HG02852 (cell line): Measurements from ENCODE around the gene WDR73.

ENCODE experiments used
- ATAC-seq: cut with Tn5 transposase; IDR thresholded peaks from one replicate; pipeline ENCODE4 v1.9.1; 2021; ENCODE audit warnings: mild to moderate bottlenecking, moderate library complexity; ENCODE audit not compliant: unreplicated experiment

WDR73 gene

GRCh38 chr15:84590406-84590805 lies 63.7 kb downstream of the WDR73 start:
- ATAC-seq, result no peak
